GM12891 (cell line): ENCODE measurements around the gene MTX2. TPM values are rescaled to one million over a fixed set of nuclear protein-coding genes. Genes with fewer than 3 reads are reported as not detected.

ENCODE experiments used
- DNase-seq: peaks from one replicate; pipeline ENCODE4 v3.0.0; 2011; ENCODE audit warnings: low spot score; ENCODE audit not compliant: insufficient read length
- FAIRE-seq: peaks from 2 replicates; lab custom pipeline; 2011; peaks lifted over from hg19 to GRCh38; lab: Jason Lieb, UNC
- PAX5 ChIP-seq: IDR thresholded peaks from 2 replicates; pipeline ENCODE4 v1.6.1; 2011; ENCODE audit warnings: low read length, moderate library complexity, mild to moderate bottlenecking; ENCODE audit not compliant: insufficient read depth, severe bottlenecking
- POLR2A ChIP-seq: IDR thresholded peaks from 2 replicates; pipeline ENCODE4 v1.6.1; 2011; ENCODE audit warnings: low read depth, low read length, control low read depth
- POLR2AphosphoS5 ChIP-seq: IDR thresholded peaks from 2 replicates; pipeline ENCODE4 v1.6.1; 2011; ENCODE audit warnings: low read depth, low read length, control low read depth
- POU2F2 ChIP-seq: IDR thresholded peaks from 2 replicates; pipeline ENCODE4 v1.6.1; 2011; ENCODE audit warnings: low read depth, mild to moderate bottlenecking, control low read depth, low read length, moderate library complexity
- SPI1 ChIP-seq: IDR thresholded peaks from 2 replicates; pipeline ENCODE4 v1.6.1; 2011; ENCODE audit warnings: low read depth, low read length, control low read depth
- TAF1 ChIP-seq: IDR thresholded peaks from 2 replicates; pipeline ENCODE4 v1.6.1; 2011; ENCODE audit warnings: low read depth, low read length, control low read depth
- polyA plus RNA-seq: library from polyadenylated mRNA; unstranded; fragments of >200 nt; gene quantifications from one replicate; pipeline ENCODE4 v1.2.1, GENCODE V29; 2012; ENCODE audit warnings: low read depth, missing spikeins, inconsistent platforms; ENCODE audit not compliant: missing spikeins

Gene MTX2
- polyA plus RNA-seq: 30.9 TPM

DNA sequence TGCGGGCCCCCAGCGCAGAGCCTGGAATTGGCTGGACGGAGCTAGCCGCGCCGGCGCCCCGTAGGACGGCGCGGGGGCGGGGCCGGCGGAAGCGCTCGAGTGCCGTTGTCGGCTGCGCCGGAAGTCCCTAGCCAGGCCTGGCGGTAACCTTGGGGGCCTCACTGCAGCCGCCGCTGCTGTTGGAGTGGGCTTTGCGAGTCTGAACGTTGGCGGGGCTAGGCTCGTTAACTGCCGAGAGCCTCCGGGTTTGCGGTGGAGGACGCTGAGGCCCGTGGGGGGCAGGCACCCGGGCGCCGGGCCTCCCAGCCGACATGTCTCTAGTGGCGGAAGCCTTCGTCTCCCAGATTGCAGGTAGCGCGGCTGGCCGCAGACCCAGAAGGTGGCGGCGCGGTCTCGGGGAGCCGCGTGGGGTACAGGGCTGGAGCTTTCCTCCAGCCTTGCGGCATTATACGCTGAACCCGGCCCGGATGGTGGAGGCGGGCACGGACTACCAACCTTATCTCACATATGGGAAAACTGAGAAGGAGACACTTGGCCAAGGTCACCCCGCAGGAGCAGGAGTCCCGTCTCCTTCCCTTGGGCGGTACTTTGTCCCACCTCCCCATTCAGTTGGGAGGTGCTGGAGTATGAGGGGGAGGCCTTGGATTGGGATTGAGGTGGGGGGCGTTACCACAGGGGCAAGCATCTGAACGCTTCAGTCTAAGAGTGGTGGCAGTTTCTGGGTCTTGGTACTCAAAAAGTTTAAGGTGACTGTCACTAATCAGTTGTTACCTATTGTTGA lies at the start of gene MTX2:
TSS of gene MTX2 (plus strand) at position 124 of the 781 bp plus-strand sequence. CDS start at position 312, 188 bp downstream.
- TF ChIP-seq POLR2AphosphoS5 (peak; percentile 83), POU2F2 (no peak), SPI1 (no peak), POLR2A (peak; percentile 76), TAF1 (no peak; the same call in 1 of the 2 replicates), PAX5 (no peak)
- FAIRE-seq: peak; percentile 96
- DNase-seq: peak; percentile 60

DNA sequence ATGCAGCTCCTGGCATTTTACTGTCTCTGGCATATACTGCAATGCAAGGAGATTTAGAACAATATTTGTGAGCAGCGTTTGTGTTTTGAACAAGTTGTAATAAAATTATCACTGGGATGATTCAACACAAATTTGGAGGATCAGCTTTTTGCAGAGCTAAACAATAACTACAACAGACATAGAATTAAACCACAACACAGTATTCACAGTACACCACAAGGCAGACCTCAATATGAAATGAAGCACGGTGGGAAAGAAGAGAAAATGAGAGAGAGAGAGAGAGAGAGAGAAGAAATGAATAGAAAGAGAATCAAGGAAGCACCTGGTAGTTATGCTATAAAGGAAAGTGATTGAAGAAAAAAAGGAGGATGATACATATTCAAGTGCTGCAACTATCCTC lies 41.4 kb upstream of the MTX2 start:
- FAIRE-seq (no peak), DNase-seq (no peak)
- TF ChIP-seq POLR2AphosphoS5: no peak
- TF ChIP-seq POLR2A: no peak
- TF ChIP-seq POU2F2: no peak
- TF ChIP-seq SPI1: no peak
- TF ChIP-seq PAX5: no peak
- TF ChIP-seq TAF1: no peak

DNA sequence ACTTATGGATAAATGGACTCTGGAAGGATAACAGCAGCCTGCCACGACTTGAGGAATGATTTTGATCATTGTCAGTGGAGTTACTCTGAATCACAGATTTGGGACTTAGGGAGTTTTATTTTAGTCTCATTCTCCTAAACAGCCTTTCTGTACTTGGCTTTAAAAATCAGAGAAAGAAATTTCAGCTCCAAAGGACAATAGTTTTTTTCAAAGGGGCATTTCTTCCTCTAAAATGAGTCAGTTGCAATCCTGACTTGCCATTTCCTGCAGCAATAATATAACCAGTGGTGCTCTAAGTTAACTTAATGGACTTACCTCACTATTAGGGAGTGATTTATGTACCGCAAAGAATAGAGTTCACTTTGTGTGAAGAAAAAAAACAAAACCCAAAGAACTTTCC lies 35.1 kb upstream of the MTX2 start:
- DNase-seq (no peak), FAIRE-seq (no peak)
- no peak for TF ChIP-seq SPI1
- TF ChIP-seq PAX5: no peak
- TF ChIP-seq POLR2A: no peak
- TF ChIP-seq POU2F2: no peak
- TF ChIP-seq POLR2AphosphoS5: no peak
- no peak for TF ChIP-seq TAF1

DNA sequence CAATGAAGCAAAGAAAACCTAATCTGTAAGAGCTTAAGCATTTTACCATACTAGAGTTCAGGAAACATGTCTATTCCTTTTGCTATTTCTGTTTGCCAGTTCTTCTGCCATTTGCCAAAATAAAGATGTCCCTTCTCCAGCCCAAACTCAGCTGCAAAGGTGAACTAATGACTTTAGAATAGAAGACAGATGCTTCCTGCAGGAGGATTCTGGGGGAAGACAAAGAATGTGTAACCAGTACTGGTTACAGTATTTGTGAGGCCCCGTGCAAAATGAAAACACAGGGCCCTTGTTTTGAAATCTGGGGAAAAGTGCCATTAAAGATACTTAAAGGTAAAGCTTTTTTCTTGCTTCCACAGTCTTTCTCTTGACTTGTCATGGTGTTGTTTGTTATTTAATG lies 34.3 kb upstream of the MTX2 start:
- DNase-seq (no peak), FAIRE-seq (no peak)
- TF ChIP-seq POU2F2 (no peak), POLR2A (no peak), SPI1 (no peak), PAX5 (no peak), TAF1 (no peak), POLR2AphosphoS5 (no peak)

DNA sequence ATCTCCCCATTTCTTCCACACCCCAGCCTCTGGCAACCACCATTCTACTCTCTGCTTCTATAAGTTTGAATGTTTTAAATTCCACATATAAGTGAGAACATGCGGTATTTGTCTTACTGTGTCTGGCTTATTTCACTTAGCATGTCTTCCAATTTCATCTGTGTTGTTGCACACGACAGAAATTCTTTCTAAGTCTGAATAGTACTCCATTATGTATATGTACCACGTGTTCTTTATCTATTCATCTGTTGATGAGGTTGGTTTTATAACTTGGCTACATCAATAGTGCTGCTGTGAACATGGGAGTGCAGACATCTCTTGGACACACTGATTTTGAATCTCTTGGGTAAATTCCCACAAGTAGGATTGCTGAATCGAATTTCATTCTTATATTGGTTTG lies 31.8 kb upstream of the MTX2 start:
- no peak for TF ChIP-seq TAF1
- no peak for TF ChIP-seq SPI1
- TF ChIP-seq POU2F2: no peak
- no peak for TF ChIP-seq POLR2AphosphoS5
- TF ChIP-seq POLR2A: no peak
- TF ChIP-seq PAX5: no peak
- FAIRE-seq: no peak
- no peak for DNase-seq

DNA sequence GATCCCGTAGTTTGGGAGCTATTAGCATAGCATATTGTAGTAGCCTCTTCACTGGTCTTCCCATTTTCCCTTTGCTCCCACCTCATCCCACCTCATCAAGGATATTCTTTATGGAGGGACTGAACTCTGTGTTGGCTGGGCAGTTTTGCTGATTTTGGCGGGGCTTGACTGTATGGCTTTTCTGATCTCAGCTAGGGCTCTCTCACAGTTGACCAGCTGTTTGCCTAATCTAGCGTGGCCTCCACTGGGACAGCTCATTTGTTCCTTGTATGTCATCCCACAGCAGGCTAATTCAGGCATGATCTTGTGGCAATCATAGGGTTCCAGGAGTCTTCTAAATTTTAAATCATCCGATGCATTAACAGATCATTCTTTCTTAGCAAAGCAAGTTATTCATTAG lies 30.2 kb upstream of the MTX2 start:
- FAIRE-seq (no peak), DNase-seq (no peak)
- TF ChIP-seq PAX5: no peak
- TF ChIP-seq POLR2A: no peak
- no peak for TF ChIP-seq TAF1
- TF ChIP-seq SPI1: no peak
- TF ChIP-seq POLR2AphosphoS5: no peak
- no peak for TF ChIP-seq POU2F2

DNA sequence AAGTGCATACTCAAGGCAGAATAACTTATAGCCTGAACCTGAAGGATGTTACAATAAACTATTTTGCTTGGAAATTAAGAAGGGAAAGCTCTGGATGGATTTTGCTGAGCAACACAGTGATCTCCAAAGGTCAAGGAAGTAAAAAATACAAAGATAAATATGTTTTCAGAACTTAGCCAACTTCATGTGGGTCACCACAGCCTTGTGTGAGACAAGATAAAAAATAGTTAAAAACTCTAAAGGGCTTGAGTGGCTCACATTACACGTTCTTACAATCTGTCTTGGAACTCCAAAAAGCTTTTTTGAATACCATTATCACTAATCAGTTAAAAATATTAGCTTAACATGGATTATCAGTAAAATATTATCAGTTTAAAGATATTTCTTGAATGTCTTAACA lies 28.9 kb upstream of the MTX2 start:
- FAIRE-seq (no peak), DNase-seq (no peak)
- TF ChIP-seq TAF1: no peak
- TF ChIP-seq POLR2A: no peak
- no peak for TF ChIP-seq PAX5
- TF ChIP-seq POU2F2: no peak
- no peak for TF ChIP-seq POLR2AphosphoS5
- TF ChIP-seq SPI1: no peak

DNA sequence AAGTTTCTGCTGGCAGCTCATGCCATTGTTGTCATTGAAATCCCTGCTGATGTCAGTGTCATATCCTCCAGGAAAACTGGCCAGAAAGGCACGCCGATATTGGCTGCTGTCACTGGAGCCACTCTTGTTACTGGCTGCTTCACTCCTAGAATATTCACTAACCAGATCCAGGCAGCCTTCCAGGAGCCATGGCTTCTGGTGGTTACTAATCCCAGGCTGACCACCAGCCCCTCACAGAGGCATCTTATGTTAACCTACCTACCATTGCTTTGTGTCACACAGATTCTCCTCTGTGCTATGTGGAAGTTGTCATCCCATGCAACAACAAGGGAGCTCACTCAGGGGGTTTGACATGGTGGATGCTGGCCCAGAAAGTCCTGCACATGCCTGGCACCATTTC lies 27.0 kb upstream of the MTX2 start:
- FAIRE-seq (no peak), DNase-seq (no peak)
- TF ChIP-seq TAF1 (no peak), PAX5 (no peak), POU2F2 (no peak), SPI1 (no peak), POLR2A (no peak), POLR2AphosphoS5 (no peak)

DNA sequence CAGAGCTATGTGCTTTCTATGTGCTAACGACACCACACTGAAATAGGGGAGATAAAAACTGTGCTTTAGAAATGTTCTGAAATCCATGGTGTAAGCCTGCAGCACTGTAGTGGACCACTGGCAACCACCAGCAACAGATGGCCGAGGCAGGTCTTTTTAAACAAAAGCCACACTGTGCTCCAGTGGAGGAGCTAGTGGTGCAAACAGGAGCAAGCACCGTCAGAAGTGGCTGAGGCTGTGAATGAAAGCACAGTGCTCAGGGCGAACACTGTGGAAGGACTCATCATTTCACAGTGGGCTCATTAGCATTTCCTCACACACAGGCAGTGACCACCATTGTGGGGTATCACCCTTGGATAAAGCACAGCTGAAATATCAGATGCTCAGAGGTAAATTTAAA lies 22.9 kb upstream of the MTX2 start:
- DNase-seq: no peak
- no peak for FAIRE-seq
- TF ChIP-seq POU2F2 (no peak), PAX5 (no peak), SPI1 (no peak), POLR2AphosphoS5 (no peak), TAF1 (no peak), POLR2A (no peak)

DNA sequence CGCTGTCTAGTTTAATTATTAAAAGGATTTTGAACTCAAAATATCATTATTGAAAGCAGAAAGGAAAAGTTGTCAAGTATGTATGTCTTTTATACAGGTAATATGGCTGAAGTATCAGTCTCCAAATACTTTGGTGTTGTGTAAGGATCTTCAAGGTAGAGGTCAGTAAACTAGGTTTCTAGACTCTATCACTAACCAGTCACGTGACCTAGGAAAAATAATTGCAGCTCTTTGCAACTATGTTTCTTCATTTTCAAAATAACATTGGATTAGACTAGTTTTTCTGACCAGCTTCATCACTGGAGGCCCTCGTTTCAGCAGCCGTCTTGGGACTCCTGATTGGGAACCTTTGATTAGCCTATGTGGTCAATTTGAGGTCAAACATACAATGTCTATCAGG lies 21.4 kb upstream of the MTX2 start:
- FAIRE-seq (no peak), DNase-seq (no peak)
- no peak for TF ChIP-seq POU2F2
